Left ventricle myocardium inferior (tissue), 1 donor: ENCODE data around the gene KCNC4. TPM values are rescaled to one million over a fixed set of nuclear protein-coding genes. Genes with fewer than 3 reads are reported as not detected.

Experiments used
- DNase-seq: peaks from one replicate; pipeline ENCODE4 v3.0.0-alpha.2; 2020
- H3K27ac ChIP-seq: fragments of 200-600 bp; replicated peaks from 2 replicates; pipeline ENCODE4 v1.8.0; 2021
- H3K27me3 ChIP-seq: fragments of 200-600 bp; 2 replicates; pipeline ENCODE4 v1.8.0; 2021; ENCODE audit warnings: low read depth
- H3K36me3 ChIP-seq: fragments of 200-600 bp; 2 replicates; pipeline ENCODE4 v1.8.0; 2021
- H3K4me1 ChIP-seq: fragments of 200-600 bp; 2 replicates; pipeline ENCODE4 v1.8.0; 2021
- H3K4me3 ChIP-seq: fragments of 200-600 bp; 2 replicates; pipeline ENCODE4 v1.8.0; 2021; ENCODE audit warnings: mild to moderate bottlenecking, moderate library complexity
- H3K9me3 ChIP-seq: fragments of 200-600 bp; replicated peaks from 2 replicates; pipeline ENCODE4 v1.8.0; 2021
- intact Hi-C: fragments of 100-400 bp; cut with micrococcal nuclease; formaldehyde crosslinking; loops from one replicate; pipeline ENCODE4 v1.11.0; 2022
- total RNA-seq: library from RNA; stranded (reverse); fragmentation: NEBNext Ultra II Directional; extraction: Animal tissue kit (Norgen Biotek cat#: 25700); gene quantifications from one replicate; pipeline ENCODE4 v1.2.1, GENCODE V29; 2021
- TF ChIP-seq, protein P1 (sequence below): fragments of 200-600 bp; IDR thresholded peaks from 2 replicates; pipeline ENCODE4 v1.8.0; 2021; ENCODE audit warnings: antibody characterized with exemption, mild to moderate bottlenecking, borderline replicate concordance
- donor health status: DM: no; HTN: yes; CAD: no; lungs with severe emphysema.

The KCNC4 gene
- total RNA-seq, 1 donor from 2014 or later = 6.1 TPM

DNA sequence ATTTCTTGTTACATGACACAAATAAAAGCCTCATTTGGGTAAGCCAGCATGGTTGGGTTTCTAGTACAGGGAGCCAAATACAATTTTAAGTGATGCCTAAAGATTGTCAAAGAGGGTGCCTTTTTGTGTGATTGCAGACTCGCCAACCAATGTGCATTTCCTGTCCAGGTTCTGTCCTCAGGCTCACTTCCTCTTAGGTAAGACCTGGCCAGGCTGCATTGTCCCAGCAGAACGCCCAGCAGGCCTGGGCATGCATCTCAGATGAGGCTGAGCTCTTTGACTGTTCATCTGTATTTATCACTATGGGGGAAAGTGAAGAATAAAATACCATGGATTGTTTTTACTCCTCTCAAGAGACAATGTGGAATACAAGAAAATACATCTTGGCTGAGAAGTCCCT lies 49.7 kb downstream of the KCNC4 start:
- Histone ChIP-seq H3K36me3 (no peaks in the 10 kb centered on the region), H3K27me3 (no peaks in the 10 kb centered on the region), H3K4me1 (peaks cover 28% of the 10 kb centered on the region), H3K9me3 (no peaks in the 10 kb centered on the region), H3K4me3 (no peak overlapping the region), H3K27ac (no peak overlapping the region)
- intact Hi-C loops = no loop called here
- TF ChIP-seq, protein P1, sequence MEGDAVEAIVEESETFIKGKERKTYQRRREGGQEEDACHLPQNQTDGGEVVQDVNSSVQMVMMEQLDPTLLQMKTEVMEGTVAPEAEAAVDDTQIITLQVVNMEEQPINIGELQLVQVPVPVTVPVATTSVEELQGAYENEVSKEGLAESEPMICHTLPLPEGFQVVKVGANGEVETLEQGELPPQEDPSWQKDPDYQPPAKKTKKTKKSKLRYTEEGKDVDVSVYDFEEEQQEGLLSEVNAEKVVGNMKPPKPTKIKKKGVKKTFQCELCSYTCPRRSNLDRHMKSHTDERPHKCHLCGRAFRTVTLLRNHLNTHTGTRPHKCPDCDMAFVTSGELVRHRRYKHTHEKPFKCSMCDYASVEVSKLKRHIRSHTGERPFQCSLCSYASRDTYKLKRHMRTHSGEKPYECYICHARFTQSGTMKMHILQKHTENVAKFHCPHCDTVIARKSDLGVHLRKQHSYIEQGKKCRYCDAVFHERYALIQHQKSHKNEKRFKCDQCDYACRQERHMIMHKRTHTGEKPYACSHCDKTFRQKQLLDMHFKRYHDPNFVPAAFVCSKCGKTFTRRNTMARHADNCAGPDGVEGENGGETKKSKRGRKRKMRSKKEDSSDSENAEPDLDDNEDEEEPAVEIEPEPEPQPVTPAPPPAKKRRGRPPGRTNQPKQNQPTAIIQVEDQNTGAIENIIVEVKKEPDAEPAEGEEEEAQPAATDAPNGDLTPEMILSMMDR = no peak
- DNase-seq = no peak

Other genes starting within 250 kb of the KCNC4 start
- gene AHCYL1, start 225.5 kb upstream of the KCNC4 start, total RNA-seq = 45.2 TPM
- 18.1 TPM for gene STRIP1, start 175.7 kb upstream of the KCNC4 start, total RNA-seq
- gene ALX3, start 139.6 kb upstream of the KCNC4 start, total RNA-seq = not detected
- gene UBL4B, start 97.9 kb upstream of the KCNC4 start, total RNA-seq = not detected
- not detected for gene SLC6A17, start 59.8 kb upstream of the KCNC4 start, total RNA-seq
- gene RBM15, start 129.1 kb downstream of the KCNC4 start, total RNA-seq = 12.6 TPM
- 3.3 TPM for gene SLC16A4, start 180.7 kb downstream of the KCNC4 start, total RNA-seq
- gene LAMTOR5, start 197.4 kb downstream of the KCNC4 start, total RNA-seq = 266 TPM
- gene PROK1, start 240.8 kb downstream of the KCNC4 start, total RNA-seq = not detected